ENCODE measurements around the gene MAP3K21.

The MAP3K21 gene

DNA sequence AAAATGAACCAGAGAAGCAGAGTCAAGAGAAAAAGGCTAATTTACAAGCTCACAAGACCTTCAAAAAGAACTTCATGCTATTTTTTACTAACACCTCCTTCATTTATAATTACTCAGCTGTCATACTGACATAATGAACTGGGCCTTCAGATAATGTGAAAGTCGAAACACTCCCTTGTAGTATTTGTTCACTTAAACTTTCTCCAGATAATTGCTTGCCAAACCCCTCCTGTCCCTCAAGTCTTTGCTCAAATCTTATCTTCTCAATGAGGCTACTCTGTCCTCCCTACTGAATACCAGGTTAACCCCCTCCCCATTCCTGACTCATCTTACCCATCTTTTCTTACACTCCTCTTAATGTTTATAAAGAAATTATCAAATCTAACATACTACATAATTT, 11.1 kb upstream of the MAP3K21 start:
- Histone ChIP-seq H3K36me3 (ENCODE audit: insufficient read depth, low read length) (no peaks in the 10 kb centered on the region), H3K9ac (ENCODE audit: low read depth, low read length) (no peak overlapping the region), H3K4me2 (ENCODE audit: insufficient read depth, low read length) (no peak overlapping the region), H3K79me2 (ENCODE audit: insufficient read depth, low read length) (no peaks in the 10 kb centered on the region), H4K20me1 (ENCODE audit: insufficient read depth, low read length) (no peaks in the 10 kb centered on the region), H3K4me1 (ENCODE audit: insufficient read depth, low read length) (peaks cover 4% of the 10 kb centered on the region; the same call in 1 of the 2 replicates), H3K27ac (ENCODE audit: low read length) (no peak overlapping the region), H2AFZ (ENCODE audit: low read depth, low read length) (no peak overlapping the region), H3K4me3 (ENCODE audit: low read depth in 1 of 2, low read length in 2 of 2) (no peak overlapping the region), H3K27me3 (ENCODE audit: insufficient read depth, low read length, poor library complexity) (peaks cover 40% of the 10 kb centered on the region), H3K9me3 (ENCODE audit: insufficient read depth, low read length, severe bottlenecking) (no peaks in the 10 kb centered on the region)
- DNase-seq (no peak), ATAC-seq (ENCODE audit: insufficient read depth, low read depth) (no peak)
- TF ChIP-seq, protein P1, sequence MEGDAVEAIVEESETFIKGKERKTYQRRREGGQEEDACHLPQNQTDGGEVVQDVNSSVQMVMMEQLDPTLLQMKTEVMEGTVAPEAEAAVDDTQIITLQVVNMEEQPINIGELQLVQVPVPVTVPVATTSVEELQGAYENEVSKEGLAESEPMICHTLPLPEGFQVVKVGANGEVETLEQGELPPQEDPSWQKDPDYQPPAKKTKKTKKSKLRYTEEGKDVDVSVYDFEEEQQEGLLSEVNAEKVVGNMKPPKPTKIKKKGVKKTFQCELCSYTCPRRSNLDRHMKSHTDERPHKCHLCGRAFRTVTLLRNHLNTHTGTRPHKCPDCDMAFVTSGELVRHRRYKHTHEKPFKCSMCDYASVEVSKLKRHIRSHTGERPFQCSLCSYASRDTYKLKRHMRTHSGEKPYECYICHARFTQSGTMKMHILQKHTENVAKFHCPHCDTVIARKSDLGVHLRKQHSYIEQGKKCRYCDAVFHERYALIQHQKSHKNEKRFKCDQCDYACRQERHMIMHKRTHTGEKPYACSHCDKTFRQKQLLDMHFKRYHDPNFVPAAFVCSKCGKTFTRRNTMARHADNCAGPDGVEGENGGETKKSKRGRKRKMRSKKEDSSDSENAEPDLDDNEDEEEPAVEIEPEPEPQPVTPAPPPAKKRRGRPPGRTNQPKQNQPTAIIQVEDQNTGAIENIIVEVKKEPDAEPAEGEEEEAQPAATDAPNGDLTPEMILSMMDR (IDR thresholded peaks at IDR 0.05; ENCODE audit: borderline replicate concordance, extremely low read depth, low read length, poor library complexity, severe bottlenecking), result no peak
- no peak for TF ChIP-seq EZH2 (IDR thresholded peaks at IDR 0.05; ENCODE audit: borderline replicate concordance, low read depth, low read length, severe bottlenecking)

DNA sequence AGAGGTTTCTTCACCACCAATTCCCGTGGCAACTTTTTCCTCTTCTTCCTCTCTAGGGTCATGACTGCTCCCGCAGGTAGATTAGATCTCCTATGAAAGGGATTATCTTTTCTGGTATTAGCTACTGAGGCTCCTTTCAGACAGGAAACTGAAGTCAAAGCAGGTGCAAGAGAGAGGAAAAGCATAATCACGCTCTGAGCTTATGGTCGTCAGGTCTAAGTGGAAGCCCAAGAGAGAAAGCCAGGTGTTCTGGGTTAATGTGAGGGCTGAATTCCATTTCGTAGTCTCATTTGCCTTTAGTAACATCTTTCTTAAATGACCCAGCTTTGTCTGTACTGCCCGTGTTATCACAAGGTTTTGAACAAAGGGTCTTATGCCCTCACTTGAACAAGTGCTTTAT, 8.3 kb upstream of the MAP3K21 start:
- Histone ChIP-seq H3K27me3 (ENCODE audit: insufficient read depth, low read length, poor library complexity) (peaks cover 35% of the 10 kb centered on the region), H3K79me2 (ENCODE audit: insufficient read depth, low read length) (no peaks in the 10 kb centered on the region), H4K20me1 (ENCODE audit: insufficient read depth, low read length) (no peaks in the 10 kb centered on the region), H3K4me1 (ENCODE audit: insufficient read depth, low read length) (peaks cover 4% of the 10 kb centered on the region; the same call in 1 of the 2 replicates), H2AFZ (ENCODE audit: low read depth, low read length) (no peak overlapping the region), H3K36me3 (ENCODE audit: insufficient read depth, low read length) (no peaks in the 10 kb centered on the region), H3K9ac (ENCODE audit: low read depth, low read length) (no peak overlapping the region), H3K9me3 (ENCODE audit: insufficient read depth, low read length, severe bottlenecking) (no peaks in the 10 kb centered on the region), H3K4me3 (ENCODE audit: low read depth in 1 of 2, low read length in 2 of 2) (no peak overlapping the region), H3K4me2 (ENCODE audit: insufficient read depth, low read length) (no peak overlapping the region), H3K27ac (ENCODE audit: low read length) (no peak overlapping the region)
- no peak for DNase-seq
- TF ChIP-seq, protein P1 (IDR thresholded peaks at IDR 0.05; ENCODE audit: borderline replicate concordance, extremely low read depth, low read length, poor library complexity, severe bottlenecking), result no peak
- no peak for TF ChIP-seq EZH2 (IDR thresholded peaks at IDR 0.05; ENCODE audit: borderline replicate concordance, low read depth, low read length, severe bottlenecking)
- no peak for ATAC-seq (ENCODE audit: insufficient read depth, low read depth)

DNA sequence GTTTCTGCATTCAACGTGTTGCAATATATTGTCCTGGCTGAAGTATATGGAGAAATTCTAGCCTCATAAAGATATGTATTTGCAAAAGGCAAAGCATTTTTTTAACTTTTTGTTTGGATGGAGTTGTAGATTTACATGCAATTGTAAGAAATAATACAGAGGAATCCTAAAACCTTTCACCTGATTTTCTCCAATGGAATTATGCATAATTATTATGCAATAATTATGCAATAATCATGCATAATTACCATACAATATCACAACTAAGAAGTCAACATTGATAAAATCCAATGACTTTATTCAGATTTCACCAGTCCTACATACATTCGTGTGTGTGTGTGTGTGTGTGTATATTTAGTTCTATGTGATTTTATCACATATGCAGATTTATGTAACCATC, 7.5 kb upstream of the MAP3K21 start:
- TF ChIP-seq EZH2 (IDR thresholded peaks at IDR 0.05; ENCODE audit: borderline replicate concordance, low read depth, low read length, severe bottlenecking), result no peak
- TF ChIP-seq, protein P1 (IDR thresholded peaks at IDR 0.05; ENCODE audit: borderline replicate concordance, extremely low read depth, low read length, poor library complexity, severe bottlenecking), result no peak
- no peaks in the 10 kb centered on the region for H3K9me3 ChIP-seq (ENCODE audit: insufficient read depth, low read length, severe bottlenecking)
- H2AFZ ChIP-seq (ENCODE audit: low read depth, low read length), result no peak overlapping the region
- no peaks in the 10 kb centered on the region for H4K20me1 ChIP-seq (ENCODE audit: insufficient read depth, low read length)
- no peak overlapping the region for H3K9ac ChIP-seq (ENCODE audit: low read depth, low read length)
- no peaks in the 10 kb centered on the region for H3K36me3 ChIP-seq (ENCODE audit: insufficient read depth, low read length)
- no peak overlapping the region for H3K27ac ChIP-seq (ENCODE audit: low read length)
- no peak for DNase-seq
- ATAC-seq (ENCODE audit: insufficient read depth, low read depth), result no peak
- no peak overlapping the region for H3K4me2 ChIP-seq (ENCODE audit: insufficient read depth, low read length)
- H3K4me1 ChIP-seq (ENCODE audit: insufficient read depth, low read length), result peaks cover 4% of the 10 kb centered on the region; the same call in 1 of the 2 replicates
- peaks cover 33% of the 10 kb centered on the region for H3K27me3 ChIP-seq (ENCODE audit: insufficient read depth, low read length, poor library complexity)
- H3K79me2 ChIP-seq (ENCODE audit: insufficient read depth, low read length), result no peaks in the 10 kb centered on the region
- H3K4me3 ChIP-seq (ENCODE audit: low read depth in 1 of 2, low read length in 2 of 2), result no peak overlapping the region

DNA sequence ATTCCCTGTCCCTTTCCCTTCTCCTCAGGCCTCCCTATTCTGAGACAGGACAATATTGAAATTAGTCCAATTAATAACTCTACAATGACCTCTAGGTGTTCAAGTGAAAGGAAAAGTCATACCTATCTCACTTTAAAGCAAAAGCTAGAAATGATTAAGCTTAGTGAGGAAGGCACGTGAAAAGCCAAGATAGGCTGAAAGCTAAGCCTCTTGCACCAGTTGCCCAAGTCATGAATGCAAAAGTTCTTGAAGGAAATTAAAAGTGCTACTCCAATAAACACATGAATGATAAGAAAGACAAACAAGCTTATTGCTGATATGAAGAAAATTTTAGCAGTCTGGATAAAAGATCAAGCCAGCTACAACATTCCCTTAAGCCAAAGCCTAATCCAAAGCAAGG, 3.8 kb upstream of the MAP3K21 start:
- H3K27me3 ChIP-seq (ENCODE audit: insufficient read depth, low read length, poor library complexity), result peaks cover 13% of the 10 kb centered on the region

More for the DNA sequence above, 3.8 kb upstream of the MAP3K21 start:
- TF ChIP-seq, protein P1 (IDR thresholded peaks at IDR 0.05; ENCODE audit: borderline replicate concordance, extremely low read depth, low read length, poor library complexity, severe bottlenecking), result no peak
- TF ChIP-seq EZH2 (IDR thresholded peaks at IDR 0.05; ENCODE audit: borderline replicate concordance, low read depth, low read length, severe bottlenecking), result no peak
- DNase-seq (no peak), ATAC-seq (ENCODE audit: insufficient read depth, low read depth) (no peak)
- H3K36me3 ChIP-seq (ENCODE audit: insufficient read depth, low read length), result no peaks in the 10 kb centered on the region
- H3K27ac ChIP-seq (ENCODE audit: low read length), result no peak overlapping the region
- H3K4me3 ChIP-seq (ENCODE audit: low read depth in 1 of 2, low read length in 2 of 2), result no peak overlapping the region
- no peak overlapping the region for H3K9ac ChIP-seq (ENCODE audit: low read depth, low read length)
- peaks cover 14% of the 10 kb centered on the region for H3K4me1 ChIP-seq (ENCODE audit: insufficient read depth, low read length)
- no peaks in the 10 kb centered on the region for H3K79me2 ChIP-seq (ENCODE audit: insufficient read depth, low read length)
- H3K4me2 ChIP-seq (ENCODE audit: insufficient read depth, low read length), result no peak overlapping the region
- no peaks in the 10 kb centered on the region for H4K20me1 ChIP-seq (ENCODE audit: insufficient read depth, low read length)
- H3K9me3 ChIP-seq (ENCODE audit: insufficient read depth, low read length, severe bottlenecking), result no peaks in the 10 kb centered on the region
- H2AFZ ChIP-seq (ENCODE audit: low read depth, low read length), result no peak overlapping the region
